DND-41 (cell line): ENCODE measurements around the gene GSTO1.

ENCODE experiments used
- ATAC-seq: fragments of 200-7000 bp; cut with Tn5 transposase; 3 replicates; pipeline ENCODE4 v1.9.1; 2021; ENCODE audit warnings: low read depth; ENCODE audit not compliant: insufficient read depth
- DNase-seq: peaks from one replicate; pipeline ENCODE4 v3.0.0-alpha.2; 2020
- H2AFZ ChIP-seq: 2 replicates; pipeline ENCODE4 v1.6.0; 2012; ENCODE audit warnings: low read depth, low read length
- H3K27ac ChIP-seq: 2 replicates; pipeline ENCODE4 v1.5.1; 2012; ENCODE audit warnings: low read length, inconsistent platforms
- H3K27me3 ChIP-seq: fragments of 200-600 bp; sonication (generic); 2 replicates; pipeline ENCODE4 v1.6.0; 2012; ENCODE audit warnings: low read length, mild to moderate bottlenecking, inconsistent platforms; ENCODE audit not compliant: insufficient read depth, poor library complexity
- H3K36me3 ChIP-seq: 2 replicates; pipeline ENCODE4 v1.5.1; 2012; ENCODE audit warnings: low read length, inconsistent platforms; ENCODE audit not compliant: insufficient read depth
- H3K4me1 ChIP-seq: 2 replicates; pipeline ENCODE4 v1.5.1; 2012; ENCODE audit warnings: mild to moderate bottlenecking, low read length; ENCODE audit not compliant: insufficient read depth
- H3K4me2 ChIP-seq: 2 replicates; pipeline ENCODE4 v1.6.0; 2012; ENCODE audit warnings: mild to moderate bottlenecking, moderate library complexity, low read length, inconsistent platforms; ENCODE audit not compliant: insufficient read depth
- H3K4me3 ChIP-seq, 2 experiments: fragments of 200-600 bp in 1 of 2; shearing (Covaris generic) in 1 of 2; 2 replicates each; pipeline ENCODE4 v1.5.1; 2012 to 2016; ENCODE audit warnings: inconsistent platforms in 2 of 2, low read length in 2 of 2, mild to moderate bottlenecking in 2 of 2, low read depth in 1 of 2, moderate library complexity in 1 of 2
- H3K79me2 ChIP-seq: 2 replicates; pipeline ENCODE4 v1.6.0; 2012; ENCODE audit warnings: low read length, inconsistent platforms; ENCODE audit not compliant: insufficient read depth
- H3K9ac ChIP-seq: 2 replicates; pipeline ENCODE4 v1.6.0; 2012; ENCODE audit warnings: low read depth, mild to moderate bottlenecking, inconsistent platforms, low read length, moderate library complexity
- H3K9me3 ChIP-seq: 2 replicates; pipeline ENCODE4 v1.5.1; 2012; ENCODE audit warnings: low read length, moderate library complexity, mild to moderate bottlenecking, inconsistent platforms; ENCODE audit not compliant: insufficient read depth, severe bottlenecking
- H4K20me1 ChIP-seq: 2 replicates; pipeline ENCODE4 v1.6.0; 2012; ENCODE audit warnings: low read length; ENCODE audit not compliant: insufficient read depth
- EZH2 ChIP-seq: IDR thresholded peaks from 3 replicates; pipeline ENCODE4 v1.6.1; 2012; ENCODE audit warnings: borderline replicate concordance, low read depth, mild to moderate bottlenecking, moderate library complexity, low read length, inconsistent platforms; ENCODE audit not compliant: severe bottlenecking
- TF ChIP-seq, protein P1 (sequence below): IDR thresholded peaks from 2 replicates; pipeline ENCODE4 v1.5.1; 2012; ENCODE audit warnings: borderline replicate concordance, low read length, moderate library complexity, mild to moderate bottlenecking; ENCODE audit not compliant: poor library complexity, severe bottlenecking; ENCODE audit errors: extremely low read depth

The GSTO1 gene

DNA sequence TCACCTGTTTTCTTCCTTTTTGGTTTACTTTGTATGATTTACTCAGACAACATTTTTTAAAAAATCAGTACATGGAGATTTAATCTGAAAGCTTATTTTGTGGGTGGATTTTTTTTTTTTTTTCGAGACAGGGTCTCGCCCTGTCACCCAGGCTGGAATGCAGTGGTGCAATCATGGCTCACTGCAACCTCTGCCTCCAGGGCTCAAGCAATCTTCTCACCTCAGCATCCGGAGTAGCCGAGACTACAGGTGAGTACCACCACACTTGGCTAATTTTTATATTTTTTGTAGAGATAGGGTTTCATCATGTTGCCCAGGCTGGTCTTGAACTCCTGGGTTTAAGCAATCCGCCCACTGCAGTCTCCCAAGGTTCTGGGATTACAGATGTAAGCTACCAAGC, 2.5 kb downstream of the GSTO1 start:
- H3K9ac ChIP-seq = peak overlapping the region; percentile 88; the same call in 1 of the 2 replicates
- peaks cover 73% of the 10 kb centered on the region for H3K79me2 ChIP-seq
- no peak for DNase-seq
- no peaks in the 10 kb centered on the region for H3K9me3 ChIP-seq
- peak overlapping the region in 1 of 2 experiments; percentile 62; a peak in 1 of 4 replicates for H3K4me3 ChIP-seq
- no peak overlapping the region; the same call in 1 of the 2 replicates for H3K27ac ChIP-seq
- no peak for TF ChIP-seq EZH2
- TF ChIP-seq, protein P1, sequence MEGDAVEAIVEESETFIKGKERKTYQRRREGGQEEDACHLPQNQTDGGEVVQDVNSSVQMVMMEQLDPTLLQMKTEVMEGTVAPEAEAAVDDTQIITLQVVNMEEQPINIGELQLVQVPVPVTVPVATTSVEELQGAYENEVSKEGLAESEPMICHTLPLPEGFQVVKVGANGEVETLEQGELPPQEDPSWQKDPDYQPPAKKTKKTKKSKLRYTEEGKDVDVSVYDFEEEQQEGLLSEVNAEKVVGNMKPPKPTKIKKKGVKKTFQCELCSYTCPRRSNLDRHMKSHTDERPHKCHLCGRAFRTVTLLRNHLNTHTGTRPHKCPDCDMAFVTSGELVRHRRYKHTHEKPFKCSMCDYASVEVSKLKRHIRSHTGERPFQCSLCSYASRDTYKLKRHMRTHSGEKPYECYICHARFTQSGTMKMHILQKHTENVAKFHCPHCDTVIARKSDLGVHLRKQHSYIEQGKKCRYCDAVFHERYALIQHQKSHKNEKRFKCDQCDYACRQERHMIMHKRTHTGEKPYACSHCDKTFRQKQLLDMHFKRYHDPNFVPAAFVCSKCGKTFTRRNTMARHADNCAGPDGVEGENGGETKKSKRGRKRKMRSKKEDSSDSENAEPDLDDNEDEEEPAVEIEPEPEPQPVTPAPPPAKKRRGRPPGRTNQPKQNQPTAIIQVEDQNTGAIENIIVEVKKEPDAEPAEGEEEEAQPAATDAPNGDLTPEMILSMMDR = no peak
- H4K20me1 ChIP-seq = peaks cover 15% of the 10 kb centered on the region; the same call in 1 of the 2 replicates
- ATAC-seq = no peak
- peaks cover 51% of the 10 kb centered on the region for H3K4me1 ChIP-seq
- H3K4me2 ChIP-seq = peak overlapping the region; percentile 88
- no peaks in the 10 kb centered on the region for H3K27me3 ChIP-seq
- peaks cover 54% of the 10 kb centered on the region for H3K36me3 ChIP-seq
- H2AFZ ChIP-seq = no peak overlapping the region

DNA sequence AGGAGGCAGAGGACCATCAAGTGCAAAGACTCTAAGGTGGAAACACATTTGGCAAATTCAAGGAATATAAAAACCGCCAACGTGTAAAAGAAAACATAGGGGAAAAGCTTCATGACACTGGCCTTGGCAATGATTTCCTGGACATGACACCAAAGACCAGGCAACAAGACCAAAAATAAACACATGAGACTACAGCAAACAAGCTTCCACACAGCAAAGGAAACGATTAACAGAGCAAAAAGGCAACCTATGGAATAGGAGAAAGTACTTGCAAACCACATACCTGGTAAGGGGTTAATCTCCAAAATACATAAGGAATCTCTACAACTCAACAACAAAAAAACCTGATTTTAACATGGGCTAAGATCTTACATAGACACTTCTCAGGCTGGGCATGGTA, 3.5 kb downstream of the GSTO1 start:
- H3K79me2 ChIP-seq = peaks cover 82% of the 10 kb centered on the region
- no peak for ATAC-seq

DNA sequence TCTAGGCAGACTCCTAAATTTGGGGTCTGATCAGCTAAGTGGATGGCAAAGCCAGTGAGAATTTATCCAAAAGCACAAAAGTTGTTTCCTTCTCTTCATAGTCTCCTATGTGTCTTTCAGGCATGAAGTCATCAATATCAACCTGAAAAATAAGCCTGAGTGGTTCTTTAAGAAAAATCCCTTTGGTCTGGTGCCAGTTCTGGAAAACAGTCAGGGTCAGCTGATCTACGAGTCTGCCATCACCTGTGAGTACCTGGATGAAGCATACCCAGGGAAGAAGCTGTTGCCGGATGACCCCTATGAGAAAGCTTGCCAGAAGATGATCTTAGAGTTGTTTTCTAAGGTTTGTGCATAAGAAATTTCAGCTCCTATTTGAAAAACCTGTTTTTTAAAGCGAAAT, 4.8 kb downstream of the GSTO1 start:
- Histone ChIP-seq H3K9me3 (no peaks in the 10 kb centered on the region), H3K27ac (no peak overlapping the region), H3K79me2 (peaks cover 91% of the 10 kb centered on the region)

More for the DNA sequence above, 3.5 kb downstream of the GSTO1 start:
- Histone ChIP-seq H3K9me3 (no peaks in the 10 kb centered on the region), H3K27ac (no peak overlapping the region), H3K4me3 (no peak overlapping the region), H3K9ac (no peak overlapping the region), H3K4me2 (peak overlapping the region; percentile 3; the same call in 1 of the 2 replicates), H3K36me3 (peaks cover 63% of the 10 kb centered on the region), H3K4me1 (peaks cover 51% of the 10 kb centered on the region), H3K27me3 (no peaks in the 10 kb centered on the region), H4K20me1 (peaks cover 15% of the 10 kb centered on the region; the same call in 1 of the 2 replicates), H2AFZ (no peak overlapping the region)
- TF ChIP-seq, protein P1 = no peak
- TF ChIP-seq EZH2 = no peak
- no peak for DNase-seq

More for the DNA sequence above, 4.8 kb downstream of the GSTO1 start:
- no peak overlapping the region for H3K4me3 ChIP-seq
- H3K9ac ChIP-seq = no peak overlapping the region
- peaks cover 41% of the 10 kb centered on the region for H3K4me1 ChIP-seq
- TF ChIP-seq, protein P1 = no peak
- TF ChIP-seq EZH2 = no peak
- peaks cover 76% of the 10 kb centered on the region for H3K36me3 ChIP-seq
- no peaks in the 10 kb centered on the region for H3K27me3 ChIP-seq
- DNase-seq (no peak), ATAC-seq (no peak)
- no peak overlapping the region for H2AFZ ChIP-seq
- H4K20me1 ChIP-seq = peaks cover 15% of the 10 kb centered on the region; the same call in 1 of the 2 replicates
- no peak overlapping the region for H3K4me2 ChIP-seq
